GM18498 (cell line): Measurements from ENCODE around the gene RAVER1.
"Not testable (repeated sequence)": the region's sequence is repeated elsewhere in the genome, so short reads cannot be mapped to it uniquely, and the experiment has no call there.

ENCODE experiments used
- ATAC-seq: cut with Tn5 transposase; IDR thresholded peaks from one replicate; pipeline ENCODE4 v1.9.1; 2021; ENCODE audit warnings: mild to moderate bottlenecking, moderate library complexity; ENCODE audit not compliant: unreplicated experiment

RAVER1 gene

GRCh38 chr19:10332965-10333757 lies at the start of gene RAVER1:
TSS of gene RAVER1 (minus strand) at chr19:10333529. CDS start at chr19:10333507, 22 bp downstream.
- ATAC-seq: peak; percentile 92

GRCh38 chr19:10383223-10383499 lies 49.8 kb upstream of the RAVER1 start:
- not testable (repeated sequence) for ATAC-seq

GRCh38 chr19:10380313-10381102 lies 47.2 kb upstream of the RAVER1 start, which contains the start of gene TYK2:
TSS of gene TYK2 (minus strand) at chr19:10380572. CDS start at chr19:10378406, 2,166 bp downstream.
- ATAC-seq: peak; percentile 96

- ATAC-seq: no peak
These were observed 46.6 kb upstream of the RAVER1 start for GRCh38 chr19:10379880-10380312.

GRCh38 chr19:10378124-10378523 lies 44.8 kb upstream of the RAVER1 start:
- ATAC-seq: no peak

- ATAC-seq: not testable (repeated sequence)
These were observed 43.9 kb upstream of the RAVER1 start for GRCh38 chr19:10377140-10377640.

GRCh38 chr19:10374931-10375330 lies 41.6 kb upstream of the RAVER1 start:
- ATAC-seq: no peak

- no peak for ATAC-seq
These were observed 39.4 kb upstream of the RAVER1 start for GRCh38 chr19:10372690-10373089.

- no peak for ATAC-seq
These were observed 34.9 kb upstream of the RAVER1 start for GRCh38 chr19:10368101-10368803.

- ATAC-seq: not testable (repeated sequence)
These were observed 33.7 kb upstream of the RAVER1 start for GRCh38 chr19:10366950-10367512.

GRCh38 chr19:10365518-10365917 lies 32.2 kb upstream of the RAVER1 start:
- no peak for ATAC-seq

- no peak for ATAC-seq
These were observed 31.3 kb upstream of the RAVER1 start for GRCh38 chr19:10364644-10365043.

GRCh38 chr19:10363789-10364281 lies 30.5 kb upstream of the RAVER1 start:
- no peak for ATAC-seq

- no peak for ATAC-seq
These were observed 28.9 kb upstream of the RAVER1 start for GRCh38 chr19:10362259-10362658.

- ATAC-seq: no peak
These were observed 28.3 kb upstream of the RAVER1 start for GRCh38 chr19:10361569-10362011.

- ATAC-seq: no peak
These were observed 23.1 kb upstream of the RAVER1 start for GRCh38 chr19:10356431-10356830.

- ATAC-seq: no peak
These were observed 20.6 kb upstream of the RAVER1 start for GRCh38 chr19:10353793-10354391.

- ATAC-seq: no peak
These were observed 19.7 kb upstream of the RAVER1 start for GRCh38 chr19:10352764-10353671.

- no peak for ATAC-seq
These were observed 13.2 kb upstream of the RAVER1 start for GRCh38 chr19:10346509-10346908.
